Choroid plexus epithelial cell (primary cell): ENCODE measurements around the gene TMEM255B.

Experiments used
- DNase-seq: peaks from one replicate; pipeline ENCODE4 v3.0.0-alpha.2; 2010; ENCODE audit warnings: low read depth
- H3K4me3 ChIP-seq: 2 replicates; pipeline ENCODE4 v1.5.1; 2011; ENCODE audit warnings: low read depth, mild to moderate bottlenecking, control low read depth, low read length, moderate library complexity
- TF ChIP-seq, protein P1 (sequence below): conservative IDR thresholded peaks from 2 replicates; pipeline ENCODE4 v1.5.1; 2011; ENCODE audit warnings: low read depth, mild to moderate bottlenecking, control low read depth, inconsistent platforms, low read length, moderate library complexity

Gene TMEM255B

DNA sequence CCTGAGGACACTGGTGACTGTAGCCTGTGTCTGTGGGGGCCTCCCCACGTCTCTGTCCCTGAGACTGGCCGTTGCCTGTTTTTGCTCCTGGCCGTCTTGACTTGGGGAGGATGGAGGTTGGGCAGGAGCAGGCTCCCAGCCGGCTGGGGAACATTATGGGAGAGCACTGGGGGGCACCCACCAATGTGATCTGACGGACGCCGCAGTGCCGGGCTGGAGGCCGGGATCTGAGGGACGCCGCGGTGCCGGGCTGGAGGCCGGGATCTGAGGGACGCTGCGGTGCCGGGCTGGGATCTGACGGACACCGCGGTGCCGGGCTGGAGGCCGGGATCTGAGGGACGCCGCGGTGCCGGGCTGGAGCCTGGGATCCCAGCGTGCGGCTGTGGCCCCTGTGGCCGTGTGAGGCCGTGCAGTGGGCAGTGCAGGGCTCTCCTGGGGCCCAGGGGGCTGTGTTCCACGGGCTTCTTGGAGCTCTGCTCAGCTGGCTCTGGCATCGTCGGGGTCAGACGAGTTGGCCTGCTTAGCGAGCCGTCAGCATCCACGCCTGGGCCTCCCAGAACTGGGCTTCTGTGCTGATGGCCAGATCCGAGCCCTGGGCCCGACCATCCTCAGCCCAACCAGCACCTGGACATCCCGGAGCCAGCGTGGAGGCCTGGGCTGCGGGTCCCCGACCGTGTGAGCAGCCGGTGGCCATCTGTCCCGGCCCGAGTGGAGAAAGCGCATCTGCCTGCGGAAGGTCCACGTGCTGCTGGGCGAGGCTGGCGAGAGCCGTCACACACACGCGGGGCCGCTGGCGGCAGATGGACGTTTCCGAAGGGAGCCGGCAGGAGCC is 59.0 kb downstream of the TMEM255B start:
- TF ChIP-seq, protein P1, sequence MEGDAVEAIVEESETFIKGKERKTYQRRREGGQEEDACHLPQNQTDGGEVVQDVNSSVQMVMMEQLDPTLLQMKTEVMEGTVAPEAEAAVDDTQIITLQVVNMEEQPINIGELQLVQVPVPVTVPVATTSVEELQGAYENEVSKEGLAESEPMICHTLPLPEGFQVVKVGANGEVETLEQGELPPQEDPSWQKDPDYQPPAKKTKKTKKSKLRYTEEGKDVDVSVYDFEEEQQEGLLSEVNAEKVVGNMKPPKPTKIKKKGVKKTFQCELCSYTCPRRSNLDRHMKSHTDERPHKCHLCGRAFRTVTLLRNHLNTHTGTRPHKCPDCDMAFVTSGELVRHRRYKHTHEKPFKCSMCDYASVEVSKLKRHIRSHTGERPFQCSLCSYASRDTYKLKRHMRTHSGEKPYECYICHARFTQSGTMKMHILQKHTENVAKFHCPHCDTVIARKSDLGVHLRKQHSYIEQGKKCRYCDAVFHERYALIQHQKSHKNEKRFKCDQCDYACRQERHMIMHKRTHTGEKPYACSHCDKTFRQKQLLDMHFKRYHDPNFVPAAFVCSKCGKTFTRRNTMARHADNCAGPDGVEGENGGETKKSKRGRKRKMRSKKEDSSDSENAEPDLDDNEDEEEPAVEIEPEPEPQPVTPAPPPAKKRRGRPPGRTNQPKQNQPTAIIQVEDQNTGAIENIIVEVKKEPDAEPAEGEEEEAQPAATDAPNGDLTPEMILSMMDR = no peak
- H3K4me3 ChIP-seq = no peak overlapping the region
- DNase-seq = no peak

DNA sequence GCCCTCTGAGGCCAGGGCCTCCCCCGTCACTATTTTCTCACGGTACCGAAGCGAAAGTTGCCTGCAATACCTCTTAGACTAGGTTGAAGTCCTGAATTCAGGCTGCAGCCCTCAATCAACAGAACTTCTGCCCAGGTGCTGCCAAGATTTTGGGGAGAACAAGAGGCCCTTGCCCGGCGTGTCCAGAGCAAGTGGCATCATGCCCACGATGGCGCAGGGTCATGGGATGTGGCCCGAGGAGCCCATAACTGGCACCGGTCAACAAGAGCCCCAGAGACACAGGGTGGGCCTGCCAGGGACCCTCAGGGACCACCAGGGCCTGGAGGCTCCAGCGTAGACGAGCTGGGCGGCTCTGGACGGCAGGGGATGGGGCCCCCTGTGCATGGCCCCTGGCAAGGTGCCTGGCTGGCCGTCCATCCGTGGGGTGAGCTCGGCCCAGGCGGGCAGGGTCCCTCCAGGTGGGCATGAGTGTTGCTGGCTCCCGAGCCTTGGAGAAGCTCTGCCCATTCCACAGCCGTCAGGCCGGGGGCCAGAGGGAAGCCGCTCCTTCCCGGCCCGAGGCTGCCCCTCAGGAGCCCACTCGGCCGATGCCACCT is 59.8 kb downstream of the TMEM255B start:
- H3K4me3 ChIP-seq = no peak overlapping the region
- no peak for DNase-seq
- TF ChIP-seq, protein P1 = no peak

DNA sequence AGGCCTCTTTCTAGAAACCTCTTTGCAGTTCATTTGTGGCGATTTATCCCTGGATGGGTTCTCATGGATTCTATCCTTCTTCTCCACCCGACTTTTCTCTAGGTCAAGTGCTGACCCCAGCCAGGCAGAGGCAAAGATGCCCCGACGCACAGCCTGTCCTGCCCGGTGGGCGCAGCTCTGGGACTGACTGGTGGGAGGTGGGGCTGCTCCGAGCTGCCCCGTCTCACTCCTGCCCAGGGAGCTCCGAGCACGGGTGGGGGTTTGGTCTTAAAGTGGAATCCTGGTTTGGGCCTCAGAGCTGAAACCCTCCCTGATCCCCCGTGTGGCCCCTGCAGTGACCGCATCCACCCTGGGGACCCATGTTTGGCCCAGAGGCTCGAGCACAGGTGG is 60.3 kb downstream of the TMEM255B start:
- DNase-seq = no peak
- TF ChIP-seq, protein P1 = no peak

DNA sequence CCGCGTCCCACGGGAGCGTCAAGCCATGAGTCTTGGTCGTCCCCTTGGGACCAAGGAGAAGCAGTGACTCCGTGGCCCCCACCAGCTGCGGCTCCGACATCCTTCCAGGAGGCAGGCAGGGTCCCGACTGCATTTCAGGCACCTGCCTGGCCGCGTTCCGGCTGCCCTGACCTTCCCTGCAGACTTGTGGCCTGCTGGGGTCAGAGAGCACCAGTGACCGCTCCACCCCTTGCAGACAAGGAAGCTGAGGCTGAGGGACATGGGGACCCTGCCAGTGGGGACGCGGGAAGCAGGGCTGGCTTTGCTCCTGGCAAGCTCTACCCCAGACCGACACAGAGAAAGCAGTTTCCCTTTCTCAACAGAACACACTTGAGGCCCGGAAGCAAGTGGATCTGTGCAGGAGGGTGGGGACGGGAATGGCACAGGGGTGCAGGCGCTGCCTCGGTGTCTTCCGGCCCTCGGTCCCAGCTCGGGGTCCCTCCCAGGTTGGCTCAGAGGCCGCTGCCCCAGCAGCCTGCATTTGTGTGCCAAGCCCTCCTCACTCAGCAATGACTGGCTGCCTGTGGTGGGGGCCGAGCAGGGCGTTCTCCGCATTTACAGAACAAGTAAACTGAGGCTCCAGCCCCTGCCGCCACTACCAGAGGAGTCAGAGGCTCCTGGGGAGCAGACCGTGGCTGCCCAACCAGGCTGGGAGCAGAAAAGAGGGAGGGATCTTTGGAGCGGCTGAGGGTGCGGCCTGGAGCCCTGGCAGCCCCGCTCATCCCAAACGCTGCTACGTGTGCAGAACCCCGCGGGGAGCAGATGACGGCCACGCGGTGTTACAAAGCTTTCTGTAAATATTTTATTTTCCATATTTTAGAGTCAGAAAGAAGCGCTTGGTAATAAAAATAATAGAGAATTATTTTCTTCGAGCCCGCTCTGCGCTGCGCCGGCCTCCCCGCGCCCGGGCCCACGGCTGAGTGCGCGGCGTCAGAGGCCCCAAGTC is 61.0 kb downstream of the TMEM255B start:
- peak overlapping the region; percentile 34 for H3K4me3 ChIP-seq

More for the DNA sequence above, 60.3 kb downstream of the TMEM255B start:
- no peak overlapping the region for H3K4me3 ChIP-seq

DNA sequence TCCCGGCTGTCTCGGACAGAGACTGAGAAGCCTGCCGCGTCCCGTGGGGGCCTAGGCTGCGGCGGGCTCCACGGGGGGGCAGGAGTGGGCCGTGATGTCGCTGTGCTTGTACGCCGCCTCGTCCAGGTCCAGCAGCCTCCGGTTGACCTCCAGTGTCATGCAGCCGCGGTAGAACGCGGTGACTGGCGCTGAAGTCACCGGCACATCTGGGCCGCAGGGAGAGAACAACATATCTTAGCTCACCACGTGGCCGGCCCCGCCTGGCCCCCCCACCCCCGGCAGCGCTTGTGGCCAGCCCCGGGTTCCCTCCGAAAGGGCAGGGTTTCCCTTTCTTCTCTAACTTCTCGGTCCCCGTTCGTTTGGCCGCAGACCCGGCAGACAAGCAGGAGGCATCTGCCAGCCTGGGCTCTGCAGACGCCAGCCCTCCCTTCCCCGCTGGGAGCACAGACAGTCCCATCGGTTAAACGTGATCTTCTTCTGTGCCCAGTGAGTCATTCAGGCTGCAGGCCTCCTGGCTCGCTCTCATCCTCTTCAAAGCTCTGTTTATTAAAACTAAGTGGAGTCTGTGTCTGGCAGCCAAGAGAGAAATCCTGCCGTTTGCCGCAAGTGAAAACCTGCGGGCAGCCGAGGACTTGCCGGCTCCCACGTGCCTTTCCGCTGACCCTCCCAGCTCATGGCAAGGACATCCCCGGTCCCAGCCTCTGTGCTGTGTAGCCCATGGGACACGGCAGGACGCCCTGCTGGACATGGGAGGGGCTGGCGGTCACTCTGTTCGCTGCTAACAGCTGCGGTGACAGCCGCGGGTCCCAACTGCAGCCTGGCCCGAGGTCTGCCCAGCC is 62.0 kb downstream of the TMEM255B start:
- H3K4me3 ChIP-seq = peak overlapping the region; percentile 34
- peak; percentile 98 for DNase-seq
- TF ChIP-seq, protein P1 = no peak

More for the DNA sequence above, 61.0 kb downstream of the TMEM255B start:
- peak; percentile 23 for DNase-seq
- TF ChIP-seq, protein P1 = no peak

DNA sequence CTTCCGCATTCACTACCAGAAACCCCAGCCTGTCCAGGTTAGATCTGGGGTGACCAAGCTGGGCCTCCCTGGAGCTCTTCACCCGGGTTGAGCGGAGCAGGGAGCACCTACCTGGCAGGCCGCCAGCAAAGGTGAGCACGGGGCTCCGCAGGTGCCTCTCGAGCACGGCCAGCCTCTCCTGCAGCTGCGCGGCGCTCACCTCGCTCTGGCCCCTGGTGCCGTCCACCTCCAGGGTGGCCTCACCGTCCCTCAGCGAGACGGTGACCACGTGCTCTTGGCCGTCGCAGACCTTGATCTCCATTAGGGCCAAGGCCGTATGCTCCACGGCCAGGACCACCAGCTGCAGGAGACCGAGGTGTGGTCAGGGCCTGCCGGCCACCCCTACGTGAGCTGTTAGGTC is 62.8 kb downstream of the TMEM255B start:
- no peak for DNase-seq
- H3K4me3 ChIP-seq = no peak overlapping the region
- TF ChIP-seq, protein P1 = no peak
